ENCODE measurements around the gene SYNGR3.

DNA sequence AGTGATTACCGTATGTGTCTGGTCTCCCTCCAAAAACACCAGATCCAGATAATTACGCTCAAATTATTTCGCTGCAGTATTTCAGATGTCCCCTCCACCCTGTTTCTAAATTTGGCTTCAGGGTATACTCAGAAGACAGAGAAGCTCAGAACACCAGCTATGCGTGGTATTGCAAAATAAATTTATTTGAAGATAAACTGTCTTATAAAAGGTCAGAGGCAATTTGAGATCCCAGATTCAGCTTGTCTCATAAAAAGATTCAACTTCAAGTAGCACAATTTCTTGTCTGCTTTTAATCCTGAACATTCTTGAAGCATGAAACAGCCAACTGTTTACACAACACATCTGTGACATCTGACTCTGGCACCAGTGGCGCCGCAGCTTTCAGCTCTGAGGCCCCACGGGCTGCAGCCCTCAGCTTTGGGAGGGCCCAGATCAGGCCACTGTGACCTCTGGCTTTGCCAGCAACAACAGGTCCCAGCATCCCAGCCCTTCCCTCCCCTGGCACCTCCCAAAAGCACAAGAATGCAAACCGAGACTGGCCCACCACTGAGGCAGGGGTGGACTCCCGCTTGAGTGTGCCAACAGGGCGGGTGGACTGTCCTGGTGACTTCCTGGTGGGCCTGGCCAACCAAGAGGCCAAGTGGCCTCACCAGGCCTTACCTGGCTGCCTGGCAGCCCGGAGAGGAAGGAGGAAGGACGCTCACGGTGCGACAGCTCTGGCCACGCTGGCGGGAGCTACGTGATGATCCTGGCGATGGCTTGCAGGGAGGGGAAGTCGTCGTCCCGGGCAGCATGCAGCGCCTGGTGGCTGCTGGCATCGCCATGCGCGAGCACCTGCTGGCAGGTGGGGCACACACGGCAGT lies 8.0 kb downstream of the SYNGR3 start:
- TF ChIP-seq, protein P1, sequence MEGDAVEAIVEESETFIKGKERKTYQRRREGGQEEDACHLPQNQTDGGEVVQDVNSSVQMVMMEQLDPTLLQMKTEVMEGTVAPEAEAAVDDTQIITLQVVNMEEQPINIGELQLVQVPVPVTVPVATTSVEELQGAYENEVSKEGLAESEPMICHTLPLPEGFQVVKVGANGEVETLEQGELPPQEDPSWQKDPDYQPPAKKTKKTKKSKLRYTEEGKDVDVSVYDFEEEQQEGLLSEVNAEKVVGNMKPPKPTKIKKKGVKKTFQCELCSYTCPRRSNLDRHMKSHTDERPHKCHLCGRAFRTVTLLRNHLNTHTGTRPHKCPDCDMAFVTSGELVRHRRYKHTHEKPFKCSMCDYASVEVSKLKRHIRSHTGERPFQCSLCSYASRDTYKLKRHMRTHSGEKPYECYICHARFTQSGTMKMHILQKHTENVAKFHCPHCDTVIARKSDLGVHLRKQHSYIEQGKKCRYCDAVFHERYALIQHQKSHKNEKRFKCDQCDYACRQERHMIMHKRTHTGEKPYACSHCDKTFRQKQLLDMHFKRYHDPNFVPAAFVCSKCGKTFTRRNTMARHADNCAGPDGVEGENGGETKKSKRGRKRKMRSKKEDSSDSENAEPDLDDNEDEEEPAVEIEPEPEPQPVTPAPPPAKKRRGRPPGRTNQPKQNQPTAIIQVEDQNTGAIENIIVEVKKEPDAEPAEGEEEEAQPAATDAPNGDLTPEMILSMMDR (IDR thresholded peaks at IDR 0.05 in 4 of 5, conservative IDR thresholded peaks at IDR 0.05 in 1 of 5): no peak
- no peak for TF ChIP-seq POLR2A (IDR thresholded peaks at IDR 0.05)
